CMK (cell line): ENCODE results near the gene TTC23.
"Not testable (repeated sequence)": the region's sequence is repeated elsewhere in the genome, so short reads cannot be mapped to it uniquely, and the experiment has no call there.

Experiments used
- DNase-seq: peaks from one replicate; pipeline ENCODE4 v3.0.0-alpha.2; 2010; ENCODE audit warnings: low read depth

The TTC23 gene

DNA sequence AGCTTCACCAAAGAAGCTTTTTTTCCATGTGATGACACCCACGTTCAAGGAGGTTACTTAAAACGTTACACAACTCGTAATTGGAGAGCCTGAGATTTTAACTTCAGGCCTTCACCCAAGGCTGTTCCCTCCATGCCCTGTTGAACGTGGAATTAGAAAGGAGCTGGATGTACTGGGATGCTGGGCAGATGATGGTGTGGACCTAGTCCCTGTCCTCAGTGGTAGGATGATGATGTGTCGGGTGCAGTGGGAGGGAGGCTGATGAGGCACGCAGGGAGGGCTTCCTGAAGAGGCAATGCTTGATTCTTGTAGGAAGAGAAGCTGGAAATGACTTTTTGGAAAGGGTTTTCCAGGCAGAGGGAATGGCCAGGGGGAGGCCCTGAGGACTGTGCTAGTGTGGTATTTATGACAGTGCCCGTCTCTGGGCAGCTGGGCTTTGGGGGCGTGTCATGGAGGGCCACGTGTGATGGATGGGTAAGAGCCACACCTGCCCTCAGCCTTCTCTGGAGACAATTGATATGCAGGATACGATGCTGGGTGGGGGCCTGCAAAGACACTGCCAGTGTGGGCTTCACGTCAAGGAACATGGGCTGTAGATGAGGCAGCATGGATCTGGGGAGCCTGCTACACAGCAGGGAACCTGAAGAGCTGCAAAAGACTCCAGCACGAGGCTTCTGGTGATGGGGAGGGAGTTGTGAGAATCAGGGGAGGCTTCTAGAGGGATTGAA is 129.2 kb downstream of the TTC23 start:
- no peak for DNase-seq

DNA sequence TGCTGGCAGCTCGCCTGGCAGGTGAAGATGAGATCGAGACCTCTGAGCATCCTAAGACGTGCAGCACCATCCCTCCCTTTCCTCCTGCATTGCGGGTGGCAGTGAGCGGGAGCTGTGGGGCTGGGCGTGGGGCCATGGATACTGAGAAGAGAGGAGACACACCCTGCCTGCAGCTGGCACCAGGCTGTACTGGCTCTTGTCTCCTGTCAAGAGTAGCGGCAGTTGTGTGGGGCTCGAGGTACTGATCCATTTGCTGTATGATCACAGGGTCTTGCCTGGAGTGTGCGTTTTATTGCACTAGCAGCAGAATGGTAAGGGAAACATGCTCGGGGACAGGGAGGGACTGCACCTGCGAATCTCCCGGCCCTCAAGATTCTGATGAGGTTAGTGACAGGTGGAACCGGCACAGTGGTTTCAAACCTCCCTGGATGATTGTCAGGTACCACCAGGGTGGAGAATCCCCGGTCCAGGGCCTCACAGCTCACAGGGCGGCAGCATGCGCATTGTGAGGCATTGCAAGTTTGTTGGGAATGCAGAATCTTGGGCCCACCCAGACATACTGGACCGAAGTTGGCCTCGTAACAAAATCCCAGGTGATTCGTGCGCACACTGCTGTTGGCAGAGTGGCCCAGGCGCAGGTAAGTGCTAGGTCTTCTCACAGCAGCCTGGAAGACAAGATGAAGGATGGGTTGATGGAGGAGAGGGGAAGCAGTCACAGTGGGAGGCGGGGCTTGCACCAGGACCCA is 130.4 kb downstream of the TTC23 start:
- no peak for DNase-seq

DNA sequence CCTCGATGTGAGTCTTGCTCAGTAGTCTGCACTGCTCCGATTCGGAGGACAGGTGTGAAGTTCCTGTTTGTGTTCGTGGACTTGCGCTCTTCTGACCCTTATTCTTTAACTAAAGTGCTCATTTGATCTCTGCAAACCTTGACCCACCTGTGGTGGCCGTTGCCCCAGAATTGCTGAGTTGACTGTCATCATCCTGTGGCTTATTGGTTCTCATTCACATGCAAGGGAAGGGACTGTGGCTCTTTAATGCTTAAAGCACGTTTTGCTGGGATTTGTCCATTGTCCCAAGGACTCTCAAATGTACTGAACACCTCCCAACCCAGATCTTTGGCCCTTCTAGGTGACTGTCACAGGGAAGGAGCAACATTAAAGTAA is 131.1 kb downstream of the TTC23 start:
- DNase-seq: no peak

DNA sequence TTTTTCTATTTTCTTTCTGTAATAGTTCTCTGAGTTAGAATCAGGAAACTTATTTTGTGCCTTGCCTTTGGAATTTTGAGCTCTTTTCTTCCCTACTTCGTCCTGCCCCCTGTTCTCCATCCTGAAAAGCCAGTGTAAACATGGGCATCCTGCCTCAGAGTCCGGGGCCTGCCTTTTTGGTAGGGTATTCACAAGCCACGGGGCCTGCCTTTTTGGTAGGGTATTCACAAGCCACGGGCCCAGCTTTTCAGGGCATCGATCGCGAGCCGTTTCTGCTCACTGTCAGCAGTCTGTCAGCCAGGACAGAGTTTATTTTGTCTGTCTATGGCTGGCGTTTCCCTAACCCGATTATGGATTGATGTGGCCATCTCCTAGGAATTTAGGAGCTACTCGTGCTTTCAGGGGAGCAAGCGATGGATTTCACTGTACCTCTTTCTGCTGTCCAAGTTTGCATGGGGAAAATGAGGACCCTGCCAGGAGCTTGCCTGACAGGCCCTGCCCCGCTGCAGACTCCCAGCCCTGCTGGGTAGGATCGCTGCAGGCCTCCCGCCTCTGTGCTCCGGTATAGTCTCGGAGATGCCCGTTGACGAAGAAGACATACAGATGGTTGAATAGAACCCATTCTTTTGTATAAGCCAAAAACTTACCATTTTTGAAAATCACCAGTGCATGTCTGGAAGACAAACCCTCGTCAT is 131.7 kb downstream of the TTC23 start:
- DNase-seq: no peak

DNA sequence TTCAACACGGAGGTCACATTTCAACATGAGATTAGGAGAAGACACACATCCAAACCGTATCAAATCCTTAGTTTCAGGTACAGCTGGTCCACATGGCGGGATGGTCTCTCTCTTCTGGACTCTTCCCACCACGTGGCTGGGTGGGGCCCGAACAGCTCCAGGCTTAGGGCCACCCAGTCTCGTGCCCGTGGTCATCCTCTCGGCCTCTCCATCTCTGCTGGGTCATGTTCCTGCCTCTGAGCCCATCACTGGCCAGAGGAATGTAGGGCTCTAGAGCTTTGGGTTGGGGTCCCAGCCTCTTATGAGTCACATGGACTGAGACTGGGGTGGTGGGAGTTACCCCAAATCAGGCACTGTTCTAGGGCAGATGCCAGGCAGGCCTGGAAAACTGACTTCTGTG is 132.3 kb downstream of the TTC23 start:
- no peak for DNase-seq

DNA sequence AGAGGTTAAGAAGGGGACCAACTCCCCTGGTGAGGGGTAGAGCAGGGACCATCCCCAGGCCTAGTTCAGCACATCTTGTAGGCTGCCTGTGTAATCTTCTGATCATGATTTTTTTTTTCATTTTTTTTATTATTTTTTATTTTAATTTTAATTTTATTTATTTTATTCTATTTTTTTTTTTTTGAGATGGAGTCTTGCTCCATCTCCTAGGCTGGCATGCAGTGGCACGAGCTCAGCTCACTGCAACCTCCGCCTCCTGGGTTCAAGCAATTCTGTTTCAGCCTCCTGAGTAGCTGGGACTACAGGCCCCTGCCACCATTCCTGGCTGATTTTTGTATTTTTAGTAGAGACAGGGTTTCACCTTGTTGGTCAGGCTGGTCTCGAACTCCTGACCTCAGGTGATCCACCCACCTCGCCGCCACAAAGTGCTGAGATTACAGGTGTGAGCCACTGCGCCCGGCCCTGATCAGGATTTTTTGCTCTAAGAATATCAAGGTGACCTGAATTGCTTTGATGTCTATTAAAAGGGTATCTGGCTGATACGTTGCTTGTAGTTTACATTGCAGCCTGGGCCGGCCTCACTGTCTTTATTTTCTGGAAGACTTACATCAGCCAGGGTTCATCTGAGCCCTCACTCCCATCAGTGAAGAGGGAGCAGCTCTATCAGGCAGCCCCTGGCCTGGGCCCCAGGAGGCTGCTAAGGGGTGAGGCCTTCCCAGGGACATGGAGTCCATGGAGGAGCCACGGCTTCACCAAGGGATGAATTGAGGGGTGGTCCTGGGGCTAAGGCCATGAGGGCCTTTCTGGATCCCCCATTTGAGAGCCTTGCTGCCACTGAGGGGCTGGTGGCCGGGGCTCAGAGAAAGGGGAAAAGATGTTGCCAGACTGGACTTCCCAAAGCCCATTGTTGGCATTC is 133.8 kb downstream of the TTC23 start:
- DNase-seq: no peak

DNA sequence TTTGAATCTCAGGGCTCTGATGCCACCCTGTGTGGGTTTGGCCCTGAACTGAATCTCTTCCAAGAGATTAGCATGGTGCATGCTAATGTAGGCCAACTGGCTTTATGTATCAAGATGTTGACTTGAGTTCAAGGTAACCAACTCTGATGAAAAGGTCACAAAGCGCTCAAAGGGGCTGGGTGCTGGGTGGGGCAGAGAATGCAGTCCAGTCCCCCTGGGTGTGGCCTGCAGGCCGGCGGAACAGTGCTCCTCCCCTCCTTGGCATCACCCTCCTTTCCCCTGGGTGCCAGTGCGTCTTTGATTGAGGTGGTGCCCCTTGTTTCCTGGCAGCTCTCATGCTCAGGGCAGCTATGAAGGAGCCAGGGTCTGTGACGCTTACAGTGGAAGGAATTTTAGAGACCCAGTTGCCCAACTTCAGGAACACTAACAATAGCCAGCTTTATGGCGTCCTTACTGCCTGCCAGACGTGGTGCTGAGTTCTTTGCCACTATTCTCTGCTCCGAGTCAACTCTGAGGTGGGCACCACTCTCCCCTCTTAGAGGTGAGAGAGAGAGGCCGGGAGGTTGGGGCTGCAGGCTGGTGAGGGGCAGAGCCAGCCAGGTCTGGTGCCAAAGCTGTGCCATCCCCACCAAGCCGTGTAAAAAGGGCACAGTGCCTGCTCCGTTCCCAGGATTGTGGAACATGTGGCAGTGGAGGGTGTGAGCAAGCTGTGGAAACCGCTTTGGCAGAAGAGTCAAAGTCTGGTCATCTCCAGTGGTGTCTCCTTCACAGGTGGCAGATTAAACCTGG is 134.7 kb downstream of the TTC23 start:
- DNase-seq: no peak

DNA sequence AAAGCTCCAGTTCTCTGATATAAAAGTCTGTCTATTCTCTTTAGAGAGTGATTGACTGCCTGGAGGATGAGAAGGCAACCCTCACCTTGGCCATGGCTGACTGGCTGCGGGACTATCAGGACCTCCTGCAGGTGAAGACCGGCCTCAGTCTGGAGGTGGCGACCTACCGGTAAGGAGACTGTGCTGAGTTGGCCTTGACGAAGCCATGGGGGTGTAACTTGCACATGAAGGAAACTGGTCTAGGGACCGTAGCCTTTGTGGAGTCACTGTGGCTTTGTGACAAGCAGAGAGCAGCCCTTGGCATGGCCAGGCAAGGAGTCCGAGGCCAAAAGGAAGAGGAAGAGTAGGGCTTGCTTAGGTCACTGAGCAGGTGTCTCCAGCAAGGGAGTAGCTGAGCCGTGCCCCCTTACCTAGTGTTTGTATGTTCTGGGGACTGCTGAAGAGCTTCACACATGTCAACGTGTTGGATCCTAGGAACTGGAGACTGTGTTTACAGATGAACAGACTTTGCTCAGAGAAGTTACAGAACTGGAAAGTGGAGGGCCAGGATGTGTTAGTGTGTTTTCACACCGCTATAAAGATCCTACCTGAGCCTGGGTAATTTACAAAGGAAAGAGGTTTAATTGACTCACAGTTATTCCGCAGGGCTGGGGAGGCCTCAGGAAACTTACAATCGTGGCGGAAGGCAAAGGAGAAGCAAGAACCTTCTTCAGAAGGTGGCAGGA is 135.7 kb downstream of the TTC23 start:
- DNase-seq: no peak

DNA sequence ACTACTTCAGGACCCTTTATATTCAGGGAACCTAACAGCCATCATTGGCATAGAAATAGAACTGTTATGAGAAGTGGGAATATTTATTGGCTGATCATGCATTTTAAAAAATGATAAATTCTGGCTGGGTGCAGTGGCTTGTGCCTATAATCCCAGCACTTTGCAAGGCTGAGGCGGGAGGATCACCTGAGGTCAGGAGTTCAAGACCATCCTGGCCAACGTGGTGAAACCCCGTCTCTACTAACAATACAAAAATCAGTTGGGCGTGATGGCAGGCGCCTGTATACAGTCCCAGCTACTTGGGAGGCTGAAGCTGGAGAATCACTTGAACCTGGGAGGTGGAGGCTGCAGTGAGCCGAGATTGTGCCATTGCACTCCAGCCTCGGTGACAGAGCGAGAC is 137.7 kb downstream of the TTC23 start:
- DNase-seq: not testable (repeated sequence)

DNA sequence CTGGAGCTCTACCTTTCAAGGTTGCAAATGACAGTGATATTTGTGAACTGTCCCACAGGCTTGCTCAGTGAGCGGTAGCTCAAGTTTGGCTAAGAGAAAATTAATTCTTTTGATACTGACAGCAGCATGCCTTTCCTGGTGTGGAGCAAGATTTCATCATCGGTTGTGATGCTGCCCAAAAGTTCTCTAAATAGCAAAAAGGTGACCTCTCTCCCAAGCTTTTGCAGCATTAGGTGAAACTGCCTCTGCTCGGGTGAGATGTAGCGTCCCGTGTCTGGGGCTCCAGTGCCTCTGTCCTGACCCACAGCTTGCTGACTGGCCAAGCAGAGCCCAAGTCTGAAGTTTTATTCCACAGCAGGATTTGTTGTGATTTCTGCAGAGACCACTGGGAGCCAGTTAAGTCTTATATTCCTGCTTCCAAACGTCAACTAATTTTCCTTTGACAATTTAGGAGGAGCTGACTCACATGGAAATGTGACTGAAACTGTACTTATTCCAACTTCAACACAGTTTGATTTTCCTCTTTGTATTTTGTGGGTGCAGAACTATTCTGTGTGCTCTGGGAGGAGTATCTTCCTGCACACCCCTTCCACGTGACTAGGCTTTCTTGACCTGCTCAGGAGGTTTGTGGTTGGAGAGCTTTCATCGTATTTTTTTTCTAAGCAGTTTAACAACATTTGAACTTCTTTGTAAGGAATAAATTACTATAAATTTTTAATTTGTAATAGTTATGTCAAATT is 138.6 kb downstream of the TTC23 start:
- no peak for DNase-seq

DNA sequence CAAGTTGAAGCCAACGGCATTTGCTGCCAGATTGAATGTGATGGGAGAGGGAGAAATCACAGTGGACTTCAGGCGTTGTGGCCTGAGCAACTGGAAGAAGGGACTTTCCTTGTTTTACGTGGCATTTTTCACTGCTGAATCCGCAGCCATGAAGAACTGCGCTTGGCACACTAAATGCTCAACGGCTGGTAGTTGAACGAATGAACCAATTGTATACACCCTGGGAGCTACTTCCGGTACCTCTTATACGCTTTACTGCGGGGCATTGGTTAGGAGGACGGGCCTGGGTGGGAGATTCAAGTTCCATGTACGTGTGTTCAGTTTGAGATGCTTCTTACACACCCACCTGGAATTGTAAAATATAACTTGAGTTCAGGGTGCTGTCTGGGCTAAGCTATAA is 139.3 kb downstream of the TTC23 start:
- no peak for DNase-seq

DNA sequence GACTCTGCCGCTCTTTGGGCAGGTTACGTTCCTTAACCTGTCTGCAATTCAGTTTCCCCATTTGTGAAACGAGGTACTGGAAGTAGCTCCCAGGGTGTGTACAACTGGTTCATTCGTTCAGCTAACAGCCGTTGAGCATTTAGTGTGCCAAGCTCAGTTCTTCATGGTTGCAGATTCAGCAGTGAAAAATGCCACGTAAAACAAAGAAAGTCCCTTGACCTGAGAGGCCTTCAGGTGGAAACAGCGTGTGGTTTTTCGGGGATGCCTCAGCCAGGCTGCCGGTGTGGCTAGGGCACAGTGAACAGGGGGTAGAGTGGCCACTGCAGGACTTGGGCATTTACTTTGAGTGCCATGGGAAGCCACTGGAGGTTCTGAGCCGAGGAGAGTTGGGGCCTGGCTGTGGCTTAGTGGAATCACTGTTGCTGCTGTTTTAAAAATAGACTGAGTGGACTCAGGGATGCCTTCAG is 139.8 kb downstream of the TTC23 start:
- DNase-seq: no peak

DNA sequence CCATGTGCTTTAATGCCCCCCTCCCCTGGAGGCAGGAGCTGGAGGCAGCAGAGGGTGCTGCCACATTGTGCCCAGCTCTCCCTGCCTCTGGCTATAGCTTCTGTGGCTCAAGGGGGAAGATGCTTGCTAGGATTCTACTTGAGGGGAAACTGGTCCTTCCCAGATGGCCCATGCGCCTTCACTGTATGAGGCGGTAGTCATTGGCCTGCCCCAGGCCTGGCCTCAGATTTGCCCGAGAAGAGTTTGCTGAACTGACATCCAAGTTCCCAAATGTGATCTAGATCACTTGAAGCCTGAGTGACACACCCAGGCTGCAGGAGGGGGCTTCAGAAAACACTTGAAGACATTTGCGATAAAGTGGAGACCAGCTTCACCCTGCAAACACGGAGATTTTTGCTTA is 140.4 kb downstream of the TTC23 start:
- DNase-seq: no peak

DNA sequence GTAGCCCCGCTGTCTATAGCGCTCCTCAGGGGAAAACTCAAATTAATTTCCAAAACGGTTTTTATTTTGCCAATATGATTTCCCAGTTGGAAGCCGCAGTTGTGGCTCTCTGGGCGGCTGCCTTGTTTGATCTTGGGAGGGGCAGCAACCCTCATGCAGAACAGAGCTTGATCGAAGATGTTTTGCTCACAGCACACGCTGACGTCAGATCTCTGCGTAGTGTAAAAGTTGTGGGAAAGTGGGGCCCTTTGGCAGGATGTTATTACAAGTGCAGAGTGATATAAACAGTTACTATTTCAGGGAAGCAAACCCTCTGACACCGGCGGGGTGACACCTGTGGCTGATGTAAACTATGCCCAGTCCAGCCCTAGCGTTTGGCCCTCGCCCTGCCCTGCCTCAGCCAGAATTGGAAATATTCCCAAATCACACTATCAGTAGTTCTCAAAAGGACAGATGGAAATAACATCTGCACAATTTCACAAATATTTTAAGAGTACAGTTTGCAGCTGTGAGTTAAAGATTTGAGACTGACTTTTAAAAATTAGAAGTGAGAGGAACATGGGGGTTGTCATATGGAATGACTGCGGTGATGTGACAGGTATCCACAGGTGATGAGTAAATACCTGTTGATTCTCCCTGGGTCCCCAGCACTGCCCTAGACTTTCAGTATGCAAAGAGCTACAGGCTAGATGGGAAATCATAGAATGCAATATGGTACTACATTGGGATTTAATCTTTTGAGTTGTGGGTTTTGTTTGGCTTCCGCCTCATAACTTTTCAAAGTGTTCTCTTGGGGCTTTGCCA is 142.8 kb downstream of the TTC23 start:
- no peak for DNase-seq

DNA sequence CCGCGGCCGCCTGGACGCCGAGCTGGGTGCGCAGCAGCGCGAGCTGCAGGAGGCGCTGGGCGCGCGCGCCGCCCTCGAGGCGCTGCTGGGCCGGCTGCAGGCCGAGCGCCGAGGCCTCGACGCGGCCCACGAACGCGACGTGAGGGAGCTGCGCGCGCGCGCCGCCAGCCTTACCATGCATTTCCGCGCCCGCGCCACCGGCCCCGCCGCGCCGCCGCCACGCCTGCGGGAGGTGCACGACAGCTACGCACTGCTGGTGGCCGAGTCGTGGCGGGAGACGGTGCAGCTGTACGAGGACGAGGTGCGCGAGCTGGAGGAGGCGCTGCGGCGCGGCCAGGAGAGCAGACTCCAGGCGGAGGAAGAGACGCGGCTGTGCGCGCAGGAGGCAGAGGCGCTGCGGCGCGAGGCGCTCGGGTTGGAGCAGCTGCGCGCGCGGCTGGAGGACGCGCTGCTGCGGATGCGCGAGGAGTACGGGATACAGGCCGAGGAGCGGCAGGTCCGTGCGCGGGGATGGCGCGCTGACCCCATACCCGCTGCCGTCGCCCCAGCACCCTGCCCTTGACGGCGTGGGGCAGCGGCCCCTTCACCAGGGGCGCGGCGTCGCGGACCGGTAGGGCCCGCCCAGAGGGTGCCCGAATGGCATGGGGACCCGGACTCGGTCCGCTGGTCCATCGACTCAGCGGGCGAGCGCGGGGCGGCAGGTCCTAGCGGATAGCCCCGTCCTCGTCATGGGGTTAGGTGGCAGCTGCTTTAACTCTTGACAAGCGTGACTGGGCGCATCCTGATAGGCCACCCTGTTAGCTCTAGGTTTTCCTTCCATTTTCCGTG is 143.7 kb downstream of the TTC23 start:
- DNase-seq: no peak

DNA sequence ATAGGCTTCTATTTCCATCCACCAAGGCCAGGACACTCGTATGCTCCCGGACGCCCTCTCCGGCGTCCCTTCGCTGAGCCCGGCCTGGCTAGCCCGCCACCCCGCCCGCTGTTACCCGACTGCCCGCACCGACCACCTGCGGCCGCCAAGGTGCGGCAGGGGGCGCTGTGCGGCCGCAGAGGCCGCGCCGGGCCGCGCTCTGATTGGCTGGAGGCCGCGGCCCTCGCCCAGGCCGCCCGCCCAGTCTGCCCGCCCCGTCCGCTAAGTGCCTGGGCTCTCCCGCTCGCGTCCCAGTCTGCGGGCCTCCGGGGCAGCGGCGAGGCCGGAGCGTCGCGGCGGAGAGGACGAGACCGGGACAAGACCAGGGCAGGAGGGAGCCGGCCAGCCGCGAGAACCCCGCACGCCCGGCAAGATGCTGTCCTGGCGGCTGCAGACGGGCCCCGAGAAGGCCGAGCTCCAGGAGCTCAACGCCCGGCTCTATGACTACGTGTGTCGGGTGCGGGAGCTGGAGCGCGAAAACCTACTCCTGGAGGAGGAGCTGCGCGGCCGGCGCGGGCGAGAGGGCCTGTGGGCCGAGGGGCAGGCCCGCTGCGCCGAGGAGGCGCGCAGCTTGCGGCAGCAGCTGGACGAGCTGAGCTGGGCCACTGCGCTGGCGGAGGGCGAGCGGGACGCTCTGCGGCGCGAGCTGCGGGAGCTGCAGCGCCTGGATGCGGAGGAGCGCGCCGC is 144.4 kb downstream of the TTC23 start, which contains the start of gene SYNM:
Gene SYNM (plus strand): TSS at position 293 of the 726 bp plus-strand sequence. CDS start 120 bp downstream, at position 413.
- no peak for DNase-seq

DNA sequence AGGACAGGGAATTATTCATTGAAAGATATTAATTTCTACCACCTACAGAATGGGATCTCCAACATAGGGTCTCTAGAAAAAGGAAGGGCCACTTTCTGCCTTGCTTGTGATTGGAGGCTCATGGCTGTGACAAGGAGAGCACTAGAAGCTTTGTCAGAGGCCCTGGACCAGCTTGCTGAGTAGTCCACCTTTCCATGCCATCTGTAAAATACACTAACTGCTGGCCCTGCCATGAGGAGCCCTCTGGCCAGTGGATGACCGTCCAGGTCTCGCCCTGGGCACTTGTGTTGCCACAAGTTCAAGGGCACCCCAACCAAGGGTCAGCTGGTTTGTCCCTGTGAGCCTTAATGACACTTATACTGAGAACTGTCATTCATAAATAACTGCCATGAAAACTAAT is 146.1 kb downstream of the TTC23 start:
- DNase-seq: no peak
